HEK293T (cell line): ENCODE results near the gene IQGAP3.

Experiments
- CTCF ChIA-PET: fragments of 350-600 bp; formaldehyde crosslinking; extraction: SDS; loops from one replicate; lab custom pipeline; 2021; ENCODE audit warnings: antibody characterized with exemption, inconsistent platforms; lab: Yijun Ruan, JAX
- POLR2A ChIA-PET: fragments of 350-600 bp; formaldehyde crosslinking; extraction: SDS; loops from one replicate; lab custom pipeline; 2020; ENCODE audit warnings: antibody characterized with exemption, inconsistent platforms; lab: Yijun Ruan, JAX
- DNase-seq: peaks from one replicate; pipeline ENCODE4 v3.0.0; 2012; ENCODE audit warnings: mixed read lengths; ENCODE audit errors: extremely low spot score
- ARNT ChIP-seq: fragments of 450-650 bp; IDR thresholded peaks from 2 replicates; pipeline ENCODE4 v1.6.1; 2017; ENCODE audit warnings: mild to moderate bottlenecking
- BHLHE40 ChIP-seq: fragments of 450-650 bp; IDR thresholded peaks from 2 replicates; pipeline ENCODE4 v1.6.1; 2016; ENCODE audit warnings: mild to moderate bottlenecking, moderate library complexity, borderline replicate concordance
- CTBP1 ChIP-seq: fragments of 450-650 bp; IDR thresholded peaks from 2 replicates; pipeline ENCODE4 v1.6.1; 2016; ENCODE audit warnings: borderline replicate concordance
- ELF4 ChIP-seq: fragments of 450-650 bp; IDR thresholded peaks from 2 replicates; pipeline ENCODE4 v1.6.1; 2017; ENCODE audit warnings: antibody characterized with exemption
- FOXA1 ChIP-seq: fragments of 450-650 bp; IDR thresholded peaks from 2 replicates; pipeline ENCODE4 v1.6.1; 2016; ENCODE audit warnings: mild to moderate bottlenecking
- FOXK2 ChIP-seq: fragments of 450-650 bp; IDR thresholded peaks from 2 replicates; pipeline ENCODE4 v1.6.1; 2016; ENCODE audit warnings: mild to moderate bottlenecking
- FOXM1 ChIP-seq: fragments of 450-650 bp; IDR thresholded peaks from 2 replicates; pipeline ENCODE4 v1.6.1; 2017; ENCODE audit warnings: mild to moderate bottlenecking, borderline replicate concordance
- HDGF ChIP-seq: fragments of 450-650 bp; IDR thresholded peaks from 2 replicates; pipeline ENCODE4 v1.6.1; 2017; ENCODE audit warnings: antibody characterized with exemption, borderline replicate concordance
- L3MBTL2 ChIP-seq: fragments of 450-650 bp; conservative IDR thresholded peaks from 2 replicates; pipeline ENCODE4 v1.6.1; 2016; ENCODE audit warnings: mild to moderate bottlenecking
- LEF1 ChIP-seq: fragments of 450-650 bp; IDR thresholded peaks from 2 replicates; pipeline ENCODE4 v1.6.1; 2017; ENCODE audit warnings: mild to moderate bottlenecking, borderline replicate concordance
- NFRKB ChIP-seq: fragments of 450-650 bp; IDR thresholded peaks from 2 replicates; pipeline ENCODE4 v1.6.1; 2016; ENCODE audit warnings: mild to moderate bottlenecking, moderate library complexity
- PKNOX1 ChIP-seq: fragments of 450-650 bp; IDR thresholded peaks from 2 replicates; pipeline ENCODE4 v1.6.1; 2016
- SP1 ChIP-seq: fragments of 450-650 bp; IDR thresholded peaks from 2 replicates; pipeline ENCODE4 v1.6.1; 2017
- SUZ12 ChIP-seq: fragments of 450-650 bp; IDR thresholded peaks from 2 replicates; pipeline ENCODE4 v1.6.1; 2016; ENCODE audit warnings: mild to moderate bottlenecking
- TARDBP ChIP-seq: fragments of 450-650 bp; IDR thresholded peaks from 2 replicates; pipeline ENCODE4 v1.6.1; 2016
- ZNF384 ChIP-seq: fragments of 450-650 bp; IDR thresholded peaks from 2 replicates; pipeline ENCODE4 v1.6.1; 2016

Gene IQGAP3

GRCh38 chr1:156571919-156572662 is at the start of gene IQGAP3:
Gene IQGAP3, minus strand, starts transcription at chr1:156572565. Its CDS starts 36 bp downstream, at chr1:156572529.
- ChIA-PET CTCF (no interaction called here), POLR2A (interaction anchor here (0.9 to 1.5 kb wide), 5 partner anchors 9 to 115 kb away, joined by 3 to 6 read pairs (median 5); partner anchors contain the start of gene NAXE)
- no peak for TF ChIP-seq ARNT
- TF ChIP-seq L3MBTL2: 0 out of 2 replicates have a peak, but pooled peaks have one; percentile 31
- peak; percentile 36; the same call in 1 of the 2 replicates for TF ChIP-seq ELF4
- TF ChIP-seq BHLHE40: no peak
- peak; percentile 97 for DNase-seq

- ChIA-PET CTCF (interaction anchor here (0.6 to 3.0 kb wide), 16 partner anchors 8 to 1376 kb away, joined by 3 to 13 read pairs (median 4); partner anchors contain the start of genes CRABP2 and NAXE), POLR2A (interaction anchor here (1.0 to 2.2 kb wide), 7 partner anchors 19 to 109 kb away, joined by 3 to 11 read pairs (median 4); partner anchors contain the start of genes GPATCH4, ISG20L2, METTL25B and NAXE)
- TF ChIP-seq PKNOX1 (no peak), CTBP1 (no peak), ELF4 (no peak), LEF1 (no peak), NFRKB (no peak), FOXA1 (no peak), BHLHE40 (no peak), ZNF384 (no peak), FOXK2 (no peak), HDGF (no peak), TARDBP (no peak), L3MBTL2 (no peak), FOXM1 (no peak), SUZ12 (no peak), SP1 (no peak), ARNT (no peak)
- no peak for DNase-seq
Measured at GRCh38 chr1:156619582-156619955, 47.2 kb upstream of the IQGAP3 start.

GRCh38 chr1:156618853-156619581 is 46.7 kb upstream of the IQGAP3 start, which contains the start of gene HAPLN2:
Gene HAPLN2, plus strand, starts transcription at chr1:156619415. Its CDS starts 4,076 bp downstream, at chr1:156623491.
- ChIA-PET POLR2A (interaction anchor here (1.2 to 2.2 kb wide), 5 partner anchors 24 to 110 kb away, joined by 3 to 11 read pairs (median 4); partner anchors contain the start of genes ISG20L2, METTL25B and NAXE), CTCF (interaction anchor here (0.6 to 3.0 kb wide), 19 partner anchors 8 to 1375 kb away, joined by 3 to 13 read pairs (median 4); partner anchors contain the start of gene CRABP2)
- DNase-seq: peak; percentile 66
- no peak for TF ChIP-seq FOXA1
- TF ChIP-seq HDGF: no peak
- TF ChIP-seq BHLHE40: no peak
- TF ChIP-seq TARDBP: no peak
- TF ChIP-seq SUZ12: no peak
- TF ChIP-seq CTBP1: no peak
- TF ChIP-seq ARNT: no peak
- TF ChIP-seq FOXM1: no peak

GRCh38 chr1:156616463-156616862 is 44.1 kb upstream of the IQGAP3 start:
- CTCF ChIA-PET: interaction anchor here (0.7 to 1.6 kb wide), 6 partner anchors 9 to 532 kb away, joined by 3 to 6 read pairs (median 4); no protein-coding TSS in a partner anchor

GRCh38 chr1:156615946-156616345 is 43.6 kb upstream of the IQGAP3 start:
- CTCF ChIA-PET: interaction anchor here (0.6 to 1.7 kb wide), 4 partner anchors 8 to 73 kb away, joined by 3 to 5 read pairs (median 4); no protein-coding TSS in a partner anchor
- POLR2A ChIA-PET: interaction anchor here (1.0 kb wide), 1 partner anchor 8 kb away, joined by 6 read pairs; no protein-coding TSS in a partner anchor
- no peak for DNase-seq
- TF ChIP-seq FOXM1 (no peak), FOXK2 (no peak), SP1 (no peak), ZNF384 (no peak), ELF4 (no peak), CTBP1 (no peak; the same call in 1 of the 2 replicates), SUZ12 (no peak), HDGF (no peak), BHLHE40 (no peak), ARNT (no peak), LEF1 (no peak), NFRKB (no peak), FOXA1 (no peak), PKNOX1 (no peak), TARDBP (no peak), L3MBTL2 (no peak)

More at GRCh38 chr1:156616463-156616862, 44.1 kb upstream of the IQGAP3 start:
- TF ChIP-seq ELF4: no peak
- TF ChIP-seq PKNOX1: 0 out of 2 replicates have a peak, but pooled peaks have one; percentile 12
- POLR2A ChIA-PET: interaction anchor here (1.0 to 1.1 kb wide), 2 partner anchors 8 to 25 kb away, joined by 4 to 6 read pairs; partner anchors contain the start of gene NAXE
- peak; percentile 71 for DNase-seq
